Effector CD4-positive, alpha-beta T cell (primary cell): ENCODE measurements around the gene ZNF460.
A peak's percentile ranks its signal among the peaks of the same experiment; 100 is the strongest.

Source experiments
- DNase-seq: peaks from one replicate; pipeline ENCODE4 v3.0.0-alpha.2; 2020

Gene ZNF460

GRCh38 chr19:57280962-57281400 is 696 bp downstream of the ZNF460 start:
- DNase-seq: peak; percentile 11

- no peak for DNase-seq
Measured at GRCh38 chr19:57282011-57282643, 1.8 kb downstream of the ZNF460 start.

GRCh38 chr19:57288373-57288772 is 8.1 kb downstream of the ZNF460 start:
- no peak for DNase-seq

GRCh38 chr19:57290970-57291369 is 10.7 kb downstream of the ZNF460 start:
- no peak for DNase-seq

GRCh38 chr19:57292547-57292946 is 12.3 kb downstream of the ZNF460 start:
- DNase-seq: no peak

GRCh38 chr19:57293719-57294118 is 13.4 kb downstream of the ZNF460 start:
- DNase-seq: no peak

- no peak for DNase-seq
Measured at GRCh38 chr19:57302020-57302465, 21.8 kb downstream of the ZNF460 start.

GRCh38 chr19:57302727-57303401 is 22.6 kb downstream of the ZNF460 start:
- DNase-seq: no peak

GRCh38 chr19:57305056-57305455 is 24.8 kb downstream of the ZNF460 start:
- DNase-seq: no peak

GRCh38 chr19:57308514-57308913 is 28.2 kb downstream of the ZNF460 start:
- no peak for DNase-seq

- DNase-seq: no peak
Measured at GRCh38 chr19:57310792-57311191, 30.5 kb downstream of the ZNF460 start.

- DNase-seq: no peak
Measured at GRCh38 chr19:57314146-57314545, 33.9 kb downstream of the ZNF460 start.

- DNase-seq: no peak
Measured at GRCh38 chr19:57317503-57317902, 37.2 kb downstream of the ZNF460 start.

GRCh38 chr19:57319869-57320179 is 39.5 kb downstream of the ZNF460 start:
- DNase-seq: no peak

GRCh38 chr19:57320180-57321084 is 40.1 kb downstream of the ZNF460 start, which contains the start of gene ZNF543:
Gene ZNF543, plus strand, starts transcription at chr19:57320472. Its CDS starts 382 bp downstream, at chr19:57320854.
- DNase-seq: peak; percentile 82

GRCh38 chr19:57321116-57321515 is 40.8 kb downstream of the ZNF460 start:
- DNase-seq: no peak

GRCh38 chr19:57321751-57322150 is 41.5 kb downstream of the ZNF460 start:
- DNase-seq: no peak

GRCh38 chr19:57324992-57325391 is 44.7 kb downstream of the ZNF460 start:
- DNase-seq: no peak

GRCh38 chr19:57327993-57328392 is 47.7 kb downstream of the ZNF460 start:
- DNase-seq: no peak

- DNase-seq: no peak
Measured at GRCh38 chr19:57334191-57334590, 53.9 kb downstream of the ZNF460 start.

- no peak for DNase-seq
Measured at GRCh38 chr19:57338877-57339276, 58.6 kb downstream of the ZNF460 start.

GRCh38 chr19:57342582-57342981 is 62.3 kb downstream of the ZNF460 start:
- DNase-seq: no peak
